Progenitor cell of endocrine pancreas (in vitro differentiated cells): ENCODE results near the gene SEMA3C. TPM values are rescaled to one million over a fixed set of nuclear protein-coding genes. Genes with fewer than 3 reads are reported as not detected.
A peak's percentile ranks its signal among the peaks of the same experiment; 100 is the strongest.

ENCODE experiments used
- DNase-seq: peaks from one replicate; pipeline ENCODE4 v3.0.0; 2021; ENCODE audit warnings: low spot score; ENCODE audit not compliant: unreplicated experiment
- H3K27ac Mint-ChIP-seq: 2 replicates; pipeline ENCODE4 v1.8.0; 2021; ENCODE audit warnings: mild to moderate bottlenecking, moderate library complexity, mixed read lengths
- H3K27me3 Mint-ChIP-seq: 2 replicates; pipeline ENCODE4 v1.8.0; 2021; ENCODE audit warnings: mixed read lengths
- H3K36me3 Mint-ChIP-seq: 2 replicates; pipeline ENCODE4 v1.8.0; 2022; ENCODE audit warnings: mixed read lengths; ENCODE audit not compliant: insufficient read depth
- H3K4me1 Mint-ChIP-seq: 2 replicates; pipeline ENCODE4 v1.8.0; 2021; ENCODE audit warnings: low read depth, mixed read lengths
- H3K4me3 Mint-ChIP-seq: 2 replicates; pipeline ENCODE4 v1.8.0; 2021; ENCODE audit warnings: low read depth, mild to moderate bottlenecking, moderate library complexity, mixed read lengths
- H3K9me3 Mint-ChIP-seq: 2 replicates; pipeline ENCODE4 v1.8.0; 2021; ENCODE audit warnings: low read depth, mixed read lengths
- CTCF ChIP-seq: fragments of 200-600 bp; sonication (generic); IDR thresholded peaks from one replicate; pipeline ENCODE4 v1.5.0; 2021; ENCODE audit warnings: antibody characterized with exemption, mild to moderate bottlenecking; ENCODE audit not compliant: unreplicated experiment
- total RNA-seq: library from RNA; stranded (reverse); gene quantifications from 2 replicates; pipeline ENCODE4 v1.2.1, GENCODE V29; 2021

Gene SEMA3C
- total RNA-seq, 1 donor from 2014 or later, result 136 TPM

- no peaks in the 10 kb centered on the region for H3K27me3 Mint-ChIP-seq
- H3K27ac Mint-ChIP-seq, result no peak overlapping the region
- no peak overlapping the region for H3K4me3 Mint-ChIP-seq
- no peak for TF ChIP-seq CTCF
- H3K4me1 Mint-ChIP-seq, result peaks cover 28% of the 10 kb centered on the region
- peaks cover 34% of the 10 kb centered on the region for H3K36me3 Mint-ChIP-seq
- no peaks in the 10 kb centered on the region for H3K9me3 Mint-ChIP-seq
- DNase-seq, result no peak
Measured at GRCh38 chr7:80767654-80768053, 151.2 kb downstream of the SEMA3C start.

GRCh38 chr7:80766724-80767123, 152.1 kb downstream of the SEMA3C start:
- no peak overlapping the region for H3K4me3 Mint-ChIP-seq
- H3K9me3 Mint-ChIP-seq, result no peaks in the 10 kb centered on the region
- no peaks in the 10 kb centered on the region for H3K27me3 Mint-ChIP-seq
- no peak for DNase-seq
- H3K27ac Mint-ChIP-seq, result peak overlapping the region; percentile 87
- peaks cover 21% of the 10 kb centered on the region for H3K4me1 Mint-ChIP-seq
- TF ChIP-seq CTCF, result no peak
- peaks cover 34% of the 10 kb centered on the region for H3K36me3 Mint-ChIP-seq

GRCh38 chr7:80764132-80764531, 154.7 kb downstream of the SEMA3C start:
- Mint-ChIP-seq H3K4me1 (peaks cover 19% of the 10 kb centered on the region), H3K27me3 (no peaks in the 10 kb centered on the region), H3K9me3 (no peaks in the 10 kb centered on the region), H3K27ac (peak overlapping the region; percentile 9), H3K36me3 (peaks cover 32% of the 10 kb centered on the region), H3K4me3 (no peak overlapping the region)
- no peak for DNase-seq
- no peak for TF ChIP-seq CTCF

- Mint-ChIP-seq H3K27ac (no peak overlapping the region), H3K9me3 (no peaks in the 10 kb centered on the region), H3K27me3 (no peaks in the 10 kb centered on the region), H3K36me3 (peaks cover 32% of the 10 kb centered on the region), H3K4me1 (peaks cover 19% of the 10 kb centered on the region), H3K4me3 (no peak overlapping the region)
- no peak for TF ChIP-seq CTCF
- DNase-seq, result no peak
Measured at GRCh38 chr7:80763704-80764103, 155.1 kb downstream of the SEMA3C start.

GRCh38 chr7:80763289-80763688, 155.6 kb downstream of the SEMA3C start:
- Mint-ChIP-seq H3K27me3 (no peaks in the 10 kb centered on the region), H3K36me3 (peaks cover 29% of the 10 kb centered on the region), H3K4me1 (peaks cover 19% of the 10 kb centered on the region), H3K4me3 (no peak overlapping the region), H3K27ac (no peak overlapping the region), H3K9me3 (no peaks in the 10 kb centered on the region)
- no peak for TF ChIP-seq CTCF
- DNase-seq, result no peak
